Panc1 (cell line): Measurements from ENCODE around the gene SLC1A3.

Experiments
- POLR2AphosphoS5 ChIP-seq: IDR thresholded peaks from 2 replicates; pipeline ENCODE4 v1.6.1; 2012; ENCODE audit warnings: mild to moderate bottlenecking, low read depth, low read length, moderate library complexity
- TF ChIP-seq, protein P1 (sequence below): fragments of 450-650 bp; IDR thresholded peaks from 2 replicates; pipeline ENCODE4 v1.5.1; 2017; ENCODE audit warnings: mild to moderate bottlenecking

GRCh38 chr5:36587354-36587753 lies 19.1 kb upstream of the SLC1A3 start:
- TF ChIP-seq, protein P1, sequence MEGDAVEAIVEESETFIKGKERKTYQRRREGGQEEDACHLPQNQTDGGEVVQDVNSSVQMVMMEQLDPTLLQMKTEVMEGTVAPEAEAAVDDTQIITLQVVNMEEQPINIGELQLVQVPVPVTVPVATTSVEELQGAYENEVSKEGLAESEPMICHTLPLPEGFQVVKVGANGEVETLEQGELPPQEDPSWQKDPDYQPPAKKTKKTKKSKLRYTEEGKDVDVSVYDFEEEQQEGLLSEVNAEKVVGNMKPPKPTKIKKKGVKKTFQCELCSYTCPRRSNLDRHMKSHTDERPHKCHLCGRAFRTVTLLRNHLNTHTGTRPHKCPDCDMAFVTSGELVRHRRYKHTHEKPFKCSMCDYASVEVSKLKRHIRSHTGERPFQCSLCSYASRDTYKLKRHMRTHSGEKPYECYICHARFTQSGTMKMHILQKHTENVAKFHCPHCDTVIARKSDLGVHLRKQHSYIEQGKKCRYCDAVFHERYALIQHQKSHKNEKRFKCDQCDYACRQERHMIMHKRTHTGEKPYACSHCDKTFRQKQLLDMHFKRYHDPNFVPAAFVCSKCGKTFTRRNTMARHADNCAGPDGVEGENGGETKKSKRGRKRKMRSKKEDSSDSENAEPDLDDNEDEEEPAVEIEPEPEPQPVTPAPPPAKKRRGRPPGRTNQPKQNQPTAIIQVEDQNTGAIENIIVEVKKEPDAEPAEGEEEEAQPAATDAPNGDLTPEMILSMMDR, result no peak
- TF ChIP-seq POLR2AphosphoS5, result no peak
